Umbilical cord (tissue), 2 donors: Measurements from ENCODE around the gene PDE8B. TPM values are rescaled to one million over a fixed set of nuclear protein-coding genes. Genes with fewer than 3 reads are reported as not detected.

Experiments used
- DNase-seq: peaks from one replicate; pipeline ENCODE4 v3.0.0-alpha.2; 2015; ENCODE audit warnings: low spot score
- total RNA-seq: library from RNA; depleted of rRNA; stranded (reverse); fragments of >200 nt; gene quantifications from one replicate; pipeline ENCODE4 v1.2.3, GENCODE V29; 2014; ENCODE audit warnings: low replicate concordance; ENCODE audit not compliant: insufficient read depth

The PDE8B gene
- total RNA-seq, 1 donor from 2014 or later = 5.8 TPM

- DNase-seq = no peak
Measured at GRCh38 chr5:77285251-77285841, 74.9 kb downstream of the PDE8B start.

GRCh38 chr5:77292026-77292757, 81.7 kb downstream of the PDE8B start:
- no peak for DNase-seq

- DNase-seq = no peak
Measured at GRCh38 chr5:77294185-77294584, 83.7 kb downstream of the PDE8B start.

- DNase-seq = no peak
Measured at GRCh38 chr5:77295863-77296378, 85.4 kb downstream of the PDE8B start.

GRCh38 chr5:77298146-77298545, 87.7 kb downstream of the PDE8B start:
- DNase-seq = no peak

- DNase-seq = no peak
Measured at GRCh38 chr5:77300451-77300850, 90.0 kb downstream of the PDE8B start.

GRCh38 chr5:77301447-77301883, 91.0 kb downstream of the PDE8B start:
- DNase-seq = no peak

GRCh38 chr5:77302247-77302646, 91.8 kb downstream of the PDE8B start:
- DNase-seq = no peak

GRCh38 chr5:77302653-77303052, 92.2 kb downstream of the PDE8B start:
- DNase-seq = no peak

GRCh38 chr5:77304388-77304787, 93.9 kb downstream of the PDE8B start:
- no peak for DNase-seq

- no peak for DNase-seq
Measured at GRCh38 chr5:77305222-77305846, 94.9 kb downstream of the PDE8B start.

- peak; percentile 40 for DNase-seq
Measured at GRCh38 chr5:77305956-77306355, 95.5 kb downstream of the PDE8B start.

- DNase-seq = no peak
Measured at GRCh38 chr5:77306531-77306930, 96.1 kb downstream of the PDE8B start.

- DNase-seq = no peak
Measured at GRCh38 chr5:77308154-77308960, 97.9 kb downstream of the PDE8B start.

- DNase-seq = no peak
Measured at GRCh38 chr5:77309140-77309539, 98.7 kb downstream of the PDE8B start.

GRCh38 chr5:77310494-77311213, 100.2 kb downstream of the PDE8B start:
- DNase-seq = no peak

GRCh38 chr5:77311214-77311571, 100.7 kb downstream of the PDE8B start:
- DNase-seq = no peak

- DNase-seq = no peak
Measured at GRCh38 chr5:77312413-77312812, 101.9 kb downstream of the PDE8B start.

GRCh38 chr5:77316871-77317661, 106.6 kb downstream of the PDE8B start:
- DNase-seq = no peak

GRCh38 chr5:77318060-77318459, 107.6 kb downstream of the PDE8B start:
- DNase-seq = no peak
